Ectodermal cell (in vitro differentiated cells): ENCODE measurements around the gene NEDD4L.

Source experiments
- H3K27ac ChIP-seq: 2 replicates; pipeline ENCODE4 v1.7.0; 2013; ENCODE audit warnings: mild to moderate bottlenecking, low read depth, low read length; ENCODE audit not compliant: insufficient read depth, poor library complexity, severe bottlenecking
- H3K27me3 ChIP-seq: 2 replicates; pipeline ENCODE4 v1.7.0; 2013; ENCODE audit warnings: mild to moderate bottlenecking, low read length; ENCODE audit not compliant: insufficient read depth, control insufficient read depth, poor library complexity, severe bottlenecking
- H3K36me3 ChIP-seq: one replicate; pipeline ENCODE4 v1.7.0; 2013; ENCODE audit warnings: low read length; ENCODE audit not compliant: control insufficient read depth, insufficient read depth
- H3K4me1 ChIP-seq: one replicate; pipeline ENCODE4 v1.7.0; 2013; ENCODE audit warnings: low read length; ENCODE audit not compliant: control insufficient read depth, insufficient read depth
- H3K4me3 ChIP-seq: 2 replicates; pipeline ENCODE4 v1.7.0; 2013; ENCODE audit warnings: low read depth, low read length, control low read depth; ENCODE audit not compliant: insufficient read depth
- H3K9me3 ChIP-seq: 2 replicates; pipeline ENCODE4 v1.7.0; 2013; ENCODE audit warnings: mild to moderate bottlenecking, low read length, moderate library complexity; ENCODE audit not compliant: control insufficient read depth
- whole genome bisulfite sequencing, 2 experiments: methylation state at CpG; one replicate each; pipeline ENCODE4 v1.1.7; 2013; ENCODE audit warnings: missing lambda C conversion rate in 2 of 2; 5-methylcytosine and 5-hydroxymethylcytosine counted together

Gene NEDD4L

GRCh38 chr18:58299936-58300335 is 255.9 kb downstream of the NEDD4L start:
- H3K36me3 ChIP-seq: no peaks in the 10 kb centered on the region
- no peaks in the 10 kb centered on the region for H3K4me1 ChIP-seq
- H3K27me3 ChIP-seq: no peaks in the 10 kb centered on the region
- no peak overlapping the region for H3K4me3 ChIP-seq
- H3K9me3 ChIP-seq: no peaks in the 10 kb centered on the region
- H3K27ac ChIP-seq: no peak overlapping the region
- WGBS, 2 experiments: 75 to 88% methylated on average over 1 of the region's 1 CpG

DNA sequence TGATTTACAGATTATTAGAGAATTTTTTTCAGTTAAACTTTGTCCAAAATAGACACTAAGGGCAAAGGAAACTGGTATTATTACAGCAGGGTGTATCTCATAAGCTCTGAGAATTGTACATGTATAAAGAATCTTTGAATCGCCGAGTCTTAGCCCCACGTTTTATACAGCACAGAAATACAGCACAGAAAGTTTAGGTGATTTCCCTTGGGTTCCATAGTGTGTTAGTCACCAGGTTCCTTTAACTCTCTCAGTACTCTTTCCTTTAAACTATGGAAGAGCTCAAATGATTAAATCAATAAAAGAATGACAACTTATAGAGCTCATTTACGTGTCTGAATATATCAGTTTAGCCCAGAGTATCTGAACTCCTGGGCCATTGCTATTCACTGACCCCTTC is 256.8 kb downstream of the NEDD4L start:
- no peaks in the 10 kb centered on the region for H3K9me3 ChIP-seq
- H3K27me3 ChIP-seq: no peaks in the 10 kb centered on the region
- H3K4me1 ChIP-seq: no peaks in the 10 kb centered on the region
- WGBS, 2 experiments: 95 to 97% methylated on average over 4 of the region's 4 CpGs
- no peaks in the 10 kb centered on the region for H3K36me3 ChIP-seq
- H3K27ac ChIP-seq: no peak overlapping the region
- no peak overlapping the region for H3K4me3 ChIP-seq

GRCh38 chr18:58302811-58303210 is 258.8 kb downstream of the NEDD4L start:
- 90 to 93% methylated on average over 5 of the region's 5 CpGs for WGBS, 2 experiments
- no peaks in the 10 kb centered on the region for H3K36me3 ChIP-seq
- H3K9me3 ChIP-seq: no peaks in the 10 kb centered on the region
- no peaks in the 10 kb centered on the region for H3K27me3 ChIP-seq
- no peak overlapping the region for H3K4me3 ChIP-seq
- no peaks in the 10 kb centered on the region for H3K4me1 ChIP-seq
- H3K27ac ChIP-seq: no peak overlapping the region

DNA sequence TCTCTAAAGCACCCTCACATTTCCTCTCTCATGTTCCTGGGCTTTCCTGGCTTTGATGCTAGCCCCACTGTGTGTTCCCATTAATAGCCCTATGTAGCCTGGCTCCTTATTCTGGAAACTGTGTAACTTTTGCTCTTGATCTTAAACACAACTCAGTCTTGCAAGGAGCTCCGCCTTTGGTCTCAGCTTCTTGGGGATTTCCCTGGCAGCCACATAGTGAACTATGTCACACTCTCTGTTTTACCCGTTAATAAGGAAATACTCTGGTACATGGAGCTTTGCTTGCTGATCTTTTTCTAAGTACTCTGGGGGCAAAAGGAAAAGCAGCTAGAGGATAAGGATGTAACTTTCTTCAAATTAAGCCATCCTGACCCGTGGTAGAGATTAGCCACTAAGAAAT is 259.3 kb downstream of the NEDD4L start:
- no peak overlapping the region for H3K4me3 ChIP-seq
- H3K36me3 ChIP-seq: no peaks in the 10 kb centered on the region
- no peak overlapping the region for H3K27ac ChIP-seq
- WGBS, 2 experiments: 90 to 94% methylated on average over 3 of the region's 3 CpGs
- H3K4me1 ChIP-seq: no peaks in the 10 kb centered on the region
- H3K27me3 ChIP-seq: no peaks in the 10 kb centered on the region
- no peaks in the 10 kb centered on the region for H3K9me3 ChIP-seq

- 91 to 93% methylated on average over 3 of the region's 3 CpGs for WGBS, 2 experiments
- Histone ChIP-seq H3K27me3 (no peaks in the 10 kb centered on the region), H3K4me3 (no peak overlapping the region), H3K9me3 (no peaks in the 10 kb centered on the region), H3K27ac (no peak overlapping the region), H3K36me3 (no peaks in the 10 kb centered on the region), H3K4me1 (no peaks in the 10 kb centered on the region)
Observed at GRCh38 chr18:58305792-58306191, 261.8 kb downstream of the NEDD4L start.

GRCh38 chr18:58307441-58307840 is 263.4 kb downstream of the NEDD4L start:
- 94 to 95% methylated on average over 3 of the region's 3 CpGs for WGBS, 2 experiments
- Histone ChIP-seq H3K4me3 (no peak overlapping the region), H3K9me3 (no peaks in the 10 kb centered on the region), H3K27me3 (no peaks in the 10 kb centered on the region), H3K36me3 (no peaks in the 10 kb centered on the region), H3K27ac (no peak overlapping the region), H3K4me1 (no peaks in the 10 kb centered on the region)

DNA sequence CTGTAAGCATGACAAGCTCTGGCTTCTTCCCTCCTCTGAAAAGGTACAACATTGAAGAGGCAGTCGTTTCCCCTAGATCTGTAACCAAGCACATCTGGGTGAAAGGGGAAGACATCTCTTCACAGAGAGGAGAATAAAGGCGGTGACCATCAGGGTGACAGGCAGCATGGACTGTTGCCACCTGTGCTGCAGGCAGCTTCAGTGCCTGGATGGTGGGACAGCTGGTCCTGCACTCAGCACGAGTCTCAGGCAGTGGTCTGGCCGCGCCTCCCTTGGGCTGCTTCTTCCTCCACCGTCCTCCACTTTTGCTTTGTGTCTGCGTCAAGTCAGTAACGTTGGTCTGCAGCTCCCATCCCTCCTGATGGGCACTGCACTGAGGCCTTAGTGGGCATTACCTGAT is 264.4 kb downstream of the NEDD4L start:
- Histone ChIP-seq H3K4me3 (no peak overlapping the region), H3K27me3 (no peaks in the 10 kb centered on the region), H3K9me3 (no peaks in the 10 kb centered on the region), H3K27ac (no peak overlapping the region), H3K36me3 (no peaks in the 10 kb centered on the region), H3K4me1 (no peaks in the 10 kb centered on the region)
- WGBS, 2 experiments: 84 to 85% methylated on average over 8 of the region's 8 CpGs

DNA sequence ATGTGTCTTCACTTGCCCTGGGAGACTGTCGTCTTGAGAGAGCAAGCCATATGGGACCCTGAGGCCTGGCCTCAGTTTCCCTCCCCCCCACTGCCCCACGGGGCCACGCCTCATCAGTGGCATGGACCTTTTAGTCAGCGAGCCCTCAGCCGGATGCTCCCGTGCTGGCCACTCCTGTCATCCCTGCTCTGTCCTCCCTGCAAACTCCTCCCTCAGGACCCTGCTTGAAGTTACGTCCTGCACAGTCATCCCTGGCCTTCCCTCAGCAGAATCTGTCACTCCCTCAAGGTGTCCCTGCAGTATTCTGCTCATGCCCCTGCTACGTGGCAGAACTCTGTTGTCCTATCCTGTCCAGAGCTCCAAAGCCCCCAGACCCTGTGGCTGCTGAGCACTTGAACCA is 265.1 kb downstream of the NEDD4L start:
- Histone ChIP-seq H3K9me3 (no peaks in the 10 kb centered on the region), H3K36me3 (no peaks in the 10 kb centered on the region), H3K27ac (no peak overlapping the region), H3K4me3 (no peak overlapping the region), H3K27me3 (no peaks in the 10 kb centered on the region), H3K4me1 (no peaks in the 10 kb centered on the region)
- 91 to 92% methylated on average over 8 of the region's 8 CpGs for WGBS, 2 experiments

DNA sequence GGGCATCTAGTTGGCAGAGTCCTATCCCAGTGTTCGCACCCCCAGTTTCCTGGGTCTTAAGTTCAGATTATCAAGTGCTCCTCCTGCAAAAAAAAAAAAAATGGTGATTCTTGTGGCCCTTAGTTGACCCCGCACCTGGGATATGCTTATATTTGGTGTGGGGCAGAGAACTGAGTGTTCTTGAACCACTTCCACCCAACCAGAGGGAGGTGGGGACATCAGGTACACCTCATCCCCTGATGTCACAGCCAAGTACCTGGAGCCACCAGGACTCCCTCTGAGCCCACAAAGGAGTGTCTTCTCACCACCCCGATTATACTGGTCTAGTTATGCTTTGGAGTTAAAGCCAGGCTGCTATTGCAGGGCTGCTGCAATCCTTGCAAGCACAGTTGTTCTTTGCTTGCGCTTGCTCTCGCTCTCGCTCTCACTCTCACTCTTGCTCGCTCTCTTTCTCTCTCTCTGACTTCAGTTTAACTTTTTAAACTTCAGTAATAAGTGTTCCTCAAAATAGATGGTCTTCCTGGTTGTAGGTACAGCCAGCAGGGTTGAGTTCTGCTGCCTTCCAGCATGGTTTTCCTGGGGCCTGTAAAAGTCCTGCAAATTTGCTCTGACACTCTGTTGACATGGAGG is 265.7 kb downstream of the NEDD4L start:
- H3K27ac ChIP-seq: no peak overlapping the region
- no peaks in the 10 kb centered on the region for H3K27me3 ChIP-seq
- 93 to 95% methylated on average over 7 of the region's 7 CpGs for WGBS, 2 experiments

DNA sequence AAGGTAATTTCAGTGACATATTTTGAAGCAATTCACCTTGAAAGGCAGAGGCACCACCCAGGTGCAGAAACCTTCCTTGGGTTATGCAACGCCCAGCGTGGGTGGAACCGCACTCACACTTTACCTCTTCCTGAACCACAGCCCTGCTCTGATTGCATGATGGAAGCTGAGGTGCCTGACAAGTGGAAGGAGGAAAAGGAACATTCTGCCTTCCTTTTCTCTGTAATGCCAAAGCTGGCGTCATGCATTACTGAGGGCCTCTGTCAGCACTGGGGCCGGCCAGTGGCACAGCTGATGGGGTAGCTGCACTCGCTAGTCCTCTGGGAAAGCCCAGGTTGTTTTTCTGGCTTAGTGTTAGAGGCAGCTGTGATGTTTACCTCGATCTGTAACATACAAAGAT is 266.5 kb downstream of the NEDD4L start:
- WGBS, 2 experiments: 90 to 91% methylated on average over 6 to 7 of the region's 7 CpGs
- Histone ChIP-seq H3K27ac (no peak overlapping the region), H3K36me3 (no peaks in the 10 kb centered on the region), H3K9me3 (no peaks in the 10 kb centered on the region), H3K4me1 (no peaks in the 10 kb centered on the region), H3K4me3 (no peak overlapping the region), H3K27me3 (no peaks in the 10 kb centered on the region)

More for the DNA sequence above, 265.7 kb downstream of the NEDD4L start:
- H3K4me3 ChIP-seq: no peak overlapping the region
- H3K36me3 ChIP-seq: no peaks in the 10 kb centered on the region
- no peaks in the 10 kb centered on the region for H3K9me3 ChIP-seq
- H3K4me1 ChIP-seq: no peaks in the 10 kb centered on the region

DNA sequence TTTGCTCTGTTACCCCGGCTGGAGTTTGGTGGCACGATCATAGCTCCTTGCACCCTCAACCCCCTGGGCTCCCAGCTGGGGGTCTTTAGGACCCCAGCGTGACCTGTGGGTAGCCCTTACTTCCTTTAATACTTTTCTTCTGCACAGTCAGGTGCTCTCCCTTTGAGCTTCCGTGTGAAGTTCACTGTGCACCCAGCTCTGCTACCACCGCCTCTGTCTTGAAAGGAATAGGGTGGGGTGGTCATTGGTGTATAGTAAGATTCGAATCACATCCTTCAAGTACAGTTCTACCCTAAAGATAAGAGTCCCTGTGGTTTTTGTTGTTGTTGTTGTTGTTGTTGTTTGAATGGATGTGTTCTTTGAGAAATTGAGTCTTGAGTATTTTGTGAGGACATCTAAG is 267.4 kb downstream of the NEDD4L start:
- no peaks in the 10 kb centered on the region for H3K27me3 ChIP-seq
- H3K36me3 ChIP-seq: no peaks in the 10 kb centered on the region
- H3K27ac ChIP-seq: no peak overlapping the region
- no peaks in the 10 kb centered on the region for H3K9me3 ChIP-seq
- no peaks in the 10 kb centered on the region for H3K4me1 ChIP-seq
- H3K4me3 ChIP-seq: no peak overlapping the region
- 82 to 92% methylated on average over 4 to 6 of the region's 6 CpGs for WGBS, 2 experiments
